Measurements from ENCODE around the gene FCRL5.

DNA sequence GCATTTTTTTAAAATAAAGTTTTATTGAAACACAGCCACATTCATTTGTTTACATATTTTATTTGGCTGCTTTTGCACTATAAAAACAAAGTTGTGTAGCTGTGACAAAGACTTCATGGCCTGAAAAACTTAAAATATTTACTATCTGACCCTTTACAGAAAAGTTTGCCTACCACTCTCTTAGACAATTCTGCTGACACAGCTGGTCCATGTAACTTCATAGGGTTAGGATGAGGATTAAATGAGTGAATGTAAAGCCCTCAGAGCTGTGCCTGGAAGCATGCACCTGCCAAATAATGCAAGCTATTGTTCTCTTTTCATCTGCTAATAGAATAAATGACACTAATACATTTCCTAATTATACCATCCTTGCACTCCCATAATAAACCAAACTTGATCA, 67.7 kb downstream of the FCRL5 start:
- TF ChIP-seq, protein P1, sequence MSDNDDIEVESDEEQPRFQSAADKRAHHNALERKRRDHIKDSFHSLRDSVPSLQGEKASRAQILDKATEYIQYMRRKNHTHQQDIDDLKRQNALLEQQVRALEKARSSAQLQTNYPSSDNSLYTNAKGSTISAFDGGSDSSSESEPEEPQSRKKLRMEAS (IDR thresholded peaks at IDR 0.05; ENCODE audit: low read depth, low read length), result no peak
- TF ChIP-seq, protein P2, sequence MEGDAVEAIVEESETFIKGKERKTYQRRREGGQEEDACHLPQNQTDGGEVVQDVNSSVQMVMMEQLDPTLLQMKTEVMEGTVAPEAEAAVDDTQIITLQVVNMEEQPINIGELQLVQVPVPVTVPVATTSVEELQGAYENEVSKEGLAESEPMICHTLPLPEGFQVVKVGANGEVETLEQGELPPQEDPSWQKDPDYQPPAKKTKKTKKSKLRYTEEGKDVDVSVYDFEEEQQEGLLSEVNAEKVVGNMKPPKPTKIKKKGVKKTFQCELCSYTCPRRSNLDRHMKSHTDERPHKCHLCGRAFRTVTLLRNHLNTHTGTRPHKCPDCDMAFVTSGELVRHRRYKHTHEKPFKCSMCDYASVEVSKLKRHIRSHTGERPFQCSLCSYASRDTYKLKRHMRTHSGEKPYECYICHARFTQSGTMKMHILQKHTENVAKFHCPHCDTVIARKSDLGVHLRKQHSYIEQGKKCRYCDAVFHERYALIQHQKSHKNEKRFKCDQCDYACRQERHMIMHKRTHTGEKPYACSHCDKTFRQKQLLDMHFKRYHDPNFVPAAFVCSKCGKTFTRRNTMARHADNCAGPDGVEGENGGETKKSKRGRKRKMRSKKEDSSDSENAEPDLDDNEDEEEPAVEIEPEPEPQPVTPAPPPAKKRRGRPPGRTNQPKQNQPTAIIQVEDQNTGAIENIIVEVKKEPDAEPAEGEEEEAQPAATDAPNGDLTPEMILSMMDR (IDR thresholded peaks at IDR 0.05; ENCODE audit: low read depth, low read length), result no peak
